HEK293 (cell line): ENCODE measurements around the gene PRELID1.

Experiments used
- ZNF324 ChIP-seq: fragments of 450-650 bp; formaldehyde crosslinking; IDR thresholded peaks from 2 replicates; pipeline ENCODE4 v1.5.1; 2016; ENCODE audit warnings: missing biosample characterization, missing genetic modification characterization
- ZNF776 ChIP-seq: fragments of 450-650 bp; formaldehyde crosslinking; IDR thresholded peaks from 2 replicates; pipeline ENCODE4 v1.5.0; 2017; ENCODE audit warnings: missing biosample characterization, missing genetic modification characterization, borderline replicate concordance
- TF ChIP-seq, protein P1 (sequence below): fragments of 450-650 bp; formaldehyde crosslinking; IDR thresholded peaks from 2 replicates; pipeline ENCODE4 v1.5.1; 2016; ENCODE audit warnings: missing biosample characterization, missing genetic modification characterization
- TF ChIP-seq, protein P2 (sequence below): fragments of 450-650 bp; formaldehyde crosslinking; IDR thresholded peaks from 2 replicates; pipeline ENCODE4 v1.5.1; 2016; ENCODE audit warnings: missing biosample characterization, missing genetic modification characterization
- TF ChIP-seq, protein P3 (sequence below): fragments of 450-650 bp; formaldehyde crosslinking; IDR thresholded peaks from 2 replicates; pipeline ENCODE4 v1.5.1; 2017; ENCODE audit warnings: missing biosample characterization, missing genetic modification characterization

DNA sequence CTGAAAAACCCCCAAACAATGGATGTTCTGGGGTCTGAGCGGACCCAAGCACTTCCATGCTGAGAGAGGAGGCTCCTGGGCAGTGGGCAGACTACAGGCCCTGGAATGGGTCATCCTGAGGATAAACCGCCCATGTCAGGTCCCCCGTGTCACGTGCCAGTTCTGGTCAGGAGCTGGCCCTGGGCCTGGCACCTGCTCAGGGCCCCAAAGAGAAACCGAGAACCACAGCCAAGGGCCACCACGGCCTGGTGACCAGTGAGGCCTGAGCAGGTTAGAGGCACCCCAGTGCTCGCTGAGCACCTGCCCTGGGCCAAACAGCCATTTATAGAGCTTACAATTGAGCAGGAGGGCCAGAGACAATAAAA is 32.1 kb downstream of the PRELID1 start:
- no peak for TF ChIP-seq ZNF324 (tag by site-specific recombination)
- TF ChIP-seq, protein P1, sequence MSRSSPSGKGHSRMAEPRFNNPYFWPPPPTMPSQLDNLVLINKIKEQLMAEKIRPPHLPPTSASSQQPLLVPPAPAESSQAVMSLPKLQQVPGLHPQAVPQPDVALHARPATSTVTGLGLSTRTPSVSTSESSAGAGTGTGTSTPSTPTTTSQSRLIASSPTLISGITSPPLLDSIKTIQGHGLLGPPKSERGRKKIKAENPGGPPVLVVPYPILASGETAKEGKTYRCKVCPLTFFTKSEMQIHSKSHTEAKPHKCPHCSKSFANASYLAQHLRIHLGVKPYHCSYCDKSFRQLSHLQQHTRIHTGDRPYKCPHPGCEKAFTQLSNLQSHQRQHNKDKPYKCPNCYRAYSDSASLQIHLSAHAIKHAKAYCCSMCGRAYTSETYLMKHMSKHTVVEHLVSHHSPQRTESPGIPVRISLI (tag by site-specific recombination) = no peak
- TF ChIP-seq, protein P2, sequence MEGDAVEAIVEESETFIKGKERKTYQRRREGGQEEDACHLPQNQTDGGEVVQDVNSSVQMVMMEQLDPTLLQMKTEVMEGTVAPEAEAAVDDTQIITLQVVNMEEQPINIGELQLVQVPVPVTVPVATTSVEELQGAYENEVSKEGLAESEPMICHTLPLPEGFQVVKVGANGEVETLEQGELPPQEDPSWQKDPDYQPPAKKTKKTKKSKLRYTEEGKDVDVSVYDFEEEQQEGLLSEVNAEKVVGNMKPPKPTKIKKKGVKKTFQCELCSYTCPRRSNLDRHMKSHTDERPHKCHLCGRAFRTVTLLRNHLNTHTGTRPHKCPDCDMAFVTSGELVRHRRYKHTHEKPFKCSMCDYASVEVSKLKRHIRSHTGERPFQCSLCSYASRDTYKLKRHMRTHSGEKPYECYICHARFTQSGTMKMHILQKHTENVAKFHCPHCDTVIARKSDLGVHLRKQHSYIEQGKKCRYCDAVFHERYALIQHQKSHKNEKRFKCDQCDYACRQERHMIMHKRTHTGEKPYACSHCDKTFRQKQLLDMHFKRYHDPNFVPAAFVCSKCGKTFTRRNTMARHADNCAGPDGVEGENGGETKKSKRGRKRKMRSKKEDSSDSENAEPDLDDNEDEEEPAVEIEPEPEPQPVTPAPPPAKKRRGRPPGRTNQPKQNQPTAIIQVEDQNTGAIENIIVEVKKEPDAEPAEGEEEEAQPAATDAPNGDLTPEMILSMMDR (tag by site-specific recombination) = no peak
- TF ChIP-seq, protein P3, sequence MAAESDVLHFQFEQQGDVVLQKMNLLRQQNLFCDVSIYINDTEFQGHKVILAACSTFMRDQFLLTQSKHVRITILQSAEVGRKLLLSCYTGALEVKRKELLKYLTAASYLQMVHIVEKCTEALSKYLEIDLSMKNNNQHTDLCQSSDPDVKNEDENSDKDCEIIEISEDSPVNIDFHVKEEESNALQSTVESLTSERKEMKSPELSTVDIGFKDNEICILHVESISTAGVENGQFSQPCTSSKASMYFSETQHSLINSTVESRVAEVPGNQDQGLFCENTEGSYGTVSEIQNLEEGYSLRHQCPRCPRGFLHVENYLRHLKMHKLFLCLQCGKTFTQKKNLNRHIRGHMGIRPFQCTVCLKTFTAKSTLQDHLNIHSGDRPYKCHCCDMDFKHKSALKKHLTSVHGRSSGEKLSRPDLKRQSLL (tag by site-specific recombination) = no peak
- no peak for TF ChIP-seq ZNF776 (tag by site-specific recombination)
